DND-41 (cell line): ENCODE measurements around the gene SCGB2B2.

Source experiments
- CTCF ChIP-seq: IDR thresholded peaks from 2 replicates; pipeline ENCODE4 v1.5.1; 2012; ENCODE audit warnings: borderline replicate concordance, low read length, moderate library complexity, mild to moderate bottlenecking; ENCODE audit not compliant: poor library complexity, severe bottlenecking; ENCODE audit errors: extremely low read depth
- EZH2 ChIP-seq: IDR thresholded peaks from 3 replicates; pipeline ENCODE4 v1.6.1; 2012; ENCODE audit warnings: borderline replicate concordance, low read depth, mild to moderate bottlenecking, moderate library complexity, low read length, inconsistent platforms; ENCODE audit not compliant: severe bottlenecking

- TF ChIP-seq CTCF (no peak), EZH2 (no peak)
Measured at GRCh38 chr19:34677386-34678084, 576 bp upstream of the SCGB2B2 start, which contains the start of gene ZNF302.
